NCI-H187 treated with DMSO at 0.1 percent for 48 hours (cell line): ENCODE data around the gene PRM3.

Source experiments
- DNase-seq: peaks from one replicate; lab custom pipeline; 2025; lab: John Stamatoyannopoulos, UW

PRM3 gene

DNA sequence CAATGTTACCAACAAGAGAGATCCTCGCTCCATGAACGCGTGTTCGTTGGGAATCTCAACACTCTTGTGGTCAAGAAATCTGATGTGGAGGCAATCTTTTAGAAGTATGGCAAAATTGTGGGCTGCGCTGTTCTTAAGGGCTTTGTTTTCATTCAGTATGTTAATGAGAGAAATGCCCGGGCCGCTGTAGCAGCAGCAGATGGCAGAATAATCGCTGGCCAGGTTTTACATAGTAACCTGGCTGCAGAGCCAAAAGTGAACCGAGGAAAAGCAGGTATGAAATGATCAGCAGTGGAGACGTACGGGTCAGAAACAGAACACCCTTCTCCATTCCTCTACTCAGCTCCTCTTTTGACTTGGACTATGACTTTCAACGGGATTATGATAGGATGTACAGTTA, 30.8 kb downstream of the PRM3 start:
- DNase-seq, result no peak

DNA sequence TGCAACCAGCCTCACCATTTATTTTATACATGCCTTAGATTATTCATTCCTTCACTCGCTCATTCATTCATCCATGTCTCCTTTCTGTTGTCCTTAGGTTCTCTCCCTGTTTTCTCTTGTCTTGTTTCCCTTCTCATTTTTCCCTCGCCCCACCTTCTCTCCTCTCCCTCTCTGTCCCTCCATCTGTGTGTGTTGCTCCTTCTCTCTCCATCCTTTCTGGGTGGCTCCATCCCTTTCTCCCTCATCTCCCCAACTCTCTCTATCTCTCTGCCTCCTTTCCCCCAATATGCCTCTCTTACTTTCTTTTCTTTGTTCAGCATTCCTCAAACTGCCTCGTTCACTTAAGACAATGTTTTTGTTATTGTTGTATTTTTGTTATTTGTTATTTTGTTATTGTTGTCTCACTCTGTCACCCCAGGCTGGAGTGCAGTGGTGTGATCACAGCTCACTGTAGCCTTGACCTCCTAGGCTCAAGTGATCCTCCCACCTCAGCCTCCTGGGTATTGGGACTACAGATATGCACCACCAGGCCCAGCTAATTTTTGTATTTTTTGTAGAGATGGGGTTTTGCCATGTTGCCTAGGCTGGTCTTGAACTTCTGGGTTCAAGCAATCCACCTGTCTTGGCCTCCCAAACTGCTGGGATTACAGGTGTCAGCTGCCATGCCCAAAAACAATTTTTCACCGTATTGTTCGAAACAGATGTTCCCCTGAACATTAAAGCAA, 31.8 kb downstream of the PRM3 start:
- no peak for DNase-seq

DNA sequence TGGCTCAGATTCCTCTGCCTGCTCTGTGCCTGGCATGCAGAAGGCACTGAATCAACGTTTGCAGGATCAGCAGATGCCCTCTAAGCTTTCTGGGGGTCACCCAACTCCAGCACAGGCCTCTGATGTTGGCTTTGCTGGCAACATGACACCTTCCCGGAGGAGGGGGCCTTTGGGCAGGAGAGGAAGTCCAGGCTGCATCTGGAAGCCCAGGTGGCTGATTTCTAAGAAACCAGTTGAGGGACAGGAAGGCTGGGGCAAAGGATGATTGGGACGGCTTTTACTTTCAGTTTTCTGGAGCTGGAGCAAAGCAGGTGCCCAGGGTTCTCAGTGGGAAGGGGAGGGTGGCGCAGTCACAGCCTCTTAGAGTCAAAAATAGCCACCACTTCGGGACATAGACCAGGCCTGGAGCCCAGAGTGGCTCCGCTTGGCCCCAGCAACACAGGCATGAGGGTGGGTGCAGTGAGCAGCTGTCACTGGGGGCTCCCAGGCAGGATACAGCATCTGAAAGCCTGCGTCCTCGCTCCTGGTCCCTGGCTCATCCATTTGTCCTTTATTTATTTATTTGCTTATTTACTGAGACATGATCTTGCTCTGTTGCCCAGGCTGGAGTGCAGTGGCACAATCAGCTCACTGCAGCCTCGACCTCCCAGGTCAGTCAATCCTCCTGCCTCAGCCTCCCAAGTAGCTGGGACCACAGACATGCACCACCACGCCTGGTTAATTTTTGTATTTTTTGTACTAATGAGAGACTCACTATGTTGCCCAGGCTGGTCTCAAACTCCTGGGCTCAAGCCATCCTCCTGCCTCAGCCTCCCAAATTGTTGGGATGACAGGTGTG, 32.6 kb downstream of the PRM3 start:
- no peak for DNase-seq

DNA sequence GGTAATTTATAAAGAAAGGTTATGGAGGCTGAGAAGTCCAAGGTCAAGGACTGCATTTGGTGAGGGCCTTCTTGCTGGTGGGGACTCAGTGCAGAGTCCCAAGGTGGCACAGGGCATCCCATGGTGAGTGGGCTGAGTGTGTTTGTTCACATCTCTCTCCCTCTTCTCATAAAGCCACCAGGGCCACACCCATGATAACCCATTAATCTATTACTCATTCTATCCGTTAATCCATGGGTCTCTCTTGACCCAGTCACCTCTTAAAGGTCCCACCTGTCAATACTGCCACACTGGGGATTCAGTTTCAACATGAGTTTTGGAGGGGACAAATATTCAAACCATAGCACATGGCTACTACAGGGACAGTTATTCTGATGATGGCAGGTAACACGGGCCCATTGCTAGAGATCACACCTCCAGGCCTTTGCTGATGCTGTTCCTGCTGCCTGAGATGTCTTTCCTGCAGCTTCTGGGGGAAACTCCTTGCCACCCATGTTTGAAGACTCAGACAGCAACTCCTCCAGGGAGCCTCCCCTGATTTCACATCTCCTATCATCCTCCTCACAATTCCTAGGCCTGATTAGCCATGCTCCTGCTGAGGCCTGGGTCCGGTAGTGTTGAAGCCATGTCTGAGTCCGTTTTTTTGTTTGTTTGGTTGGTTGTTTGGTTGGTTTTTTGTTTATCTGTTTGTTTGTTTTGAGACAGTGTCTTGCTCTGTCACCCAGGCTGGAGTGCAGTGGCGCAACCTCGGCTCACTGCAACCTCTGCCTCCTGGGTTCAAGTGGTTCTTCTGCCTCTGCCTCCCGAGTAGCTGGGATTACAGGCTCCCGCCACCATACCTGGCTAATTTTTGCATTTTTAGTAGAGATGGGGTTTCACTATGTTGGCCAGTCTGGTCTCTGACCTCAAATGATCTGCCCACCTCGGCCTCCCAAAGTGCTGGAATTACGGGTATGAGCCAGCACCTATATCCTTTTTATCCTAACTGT, 33.5 kb downstream of the PRM3 start:
- no peak for DNase-seq

DNA sequence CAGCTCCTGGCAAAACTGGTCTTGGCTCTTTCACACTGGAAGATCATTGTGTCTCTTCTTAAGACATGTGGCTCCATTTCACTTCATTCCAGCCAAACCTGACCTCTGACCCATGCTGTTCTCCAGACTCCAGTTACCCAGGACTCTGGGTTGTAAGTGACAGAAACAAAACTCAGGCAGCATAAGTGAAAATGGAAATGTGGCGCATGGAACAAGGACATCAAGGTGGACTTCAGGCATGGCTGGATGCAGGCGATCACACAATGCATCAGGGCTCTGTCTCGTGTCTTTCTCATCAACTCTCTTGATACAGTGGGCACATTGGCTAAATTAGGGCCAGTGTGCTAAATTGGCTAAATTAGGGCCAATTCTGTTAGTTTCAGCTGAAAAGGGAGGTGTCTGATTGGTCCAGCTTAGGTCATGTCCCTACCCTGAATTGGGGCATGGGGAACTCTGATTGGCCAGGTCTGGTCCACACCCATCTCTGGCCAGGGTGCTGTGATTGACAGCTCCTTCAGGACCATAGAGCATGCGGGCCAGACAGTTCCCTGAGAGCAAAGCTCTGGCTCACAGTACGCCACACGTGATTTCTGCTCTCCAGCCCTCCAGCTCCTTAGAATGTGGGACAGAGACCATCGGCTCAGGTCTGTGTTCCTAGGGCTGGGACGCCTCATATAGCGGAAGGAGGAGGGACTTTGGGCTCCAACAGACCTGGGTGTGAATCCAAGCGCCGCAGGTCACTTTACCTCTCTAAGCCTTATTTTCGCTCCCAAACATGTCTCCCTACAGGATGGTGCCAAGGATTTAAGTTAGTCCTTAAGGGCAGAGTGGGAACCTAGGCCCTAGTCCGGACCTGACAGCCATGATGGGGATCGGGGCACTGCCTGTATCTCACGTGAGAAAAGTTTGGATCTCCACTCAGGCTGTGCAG, 34.9 kb downstream of the PRM3 start:
- no peak for DNase-seq

DNA sequence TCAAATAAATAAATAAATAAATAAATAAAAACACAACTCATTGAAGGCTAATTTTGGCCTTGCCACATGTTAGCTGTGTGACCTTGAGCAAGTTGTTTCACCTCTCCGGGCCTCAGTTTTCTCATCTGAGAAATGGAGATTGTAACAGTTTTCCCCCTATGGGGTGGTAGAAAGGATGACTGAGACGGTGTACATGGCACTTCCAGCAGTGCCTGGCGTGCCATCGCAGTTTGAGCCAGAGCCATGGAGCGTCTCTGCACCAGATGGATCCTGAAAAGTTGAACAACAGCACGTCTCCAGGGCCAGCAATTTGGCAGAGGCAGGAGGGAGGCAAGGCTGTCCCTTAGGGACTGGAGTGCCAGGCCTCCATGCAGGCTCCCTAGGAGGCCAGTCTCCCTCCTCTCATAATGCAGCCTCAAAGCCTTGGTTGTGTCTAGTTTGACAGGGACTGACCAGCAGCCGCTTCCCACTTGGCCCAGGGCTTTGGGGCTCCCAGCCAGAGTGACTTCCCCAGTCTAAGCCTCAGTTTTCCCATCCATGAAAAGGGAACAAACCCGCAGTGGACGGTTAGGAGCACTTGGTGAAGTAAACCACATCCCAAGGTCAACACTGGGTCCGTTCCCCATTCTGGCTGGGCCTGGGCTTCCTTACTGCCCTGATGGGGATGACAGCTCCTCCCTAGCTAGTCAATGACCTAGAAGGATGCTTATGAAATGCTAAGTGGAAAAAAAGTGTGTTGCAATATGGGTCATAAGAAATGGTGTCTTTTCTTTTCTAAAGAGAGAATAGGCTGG, 36.8 kb downstream of the PRM3 start:
- DNase-seq, result no peak

DNA sequence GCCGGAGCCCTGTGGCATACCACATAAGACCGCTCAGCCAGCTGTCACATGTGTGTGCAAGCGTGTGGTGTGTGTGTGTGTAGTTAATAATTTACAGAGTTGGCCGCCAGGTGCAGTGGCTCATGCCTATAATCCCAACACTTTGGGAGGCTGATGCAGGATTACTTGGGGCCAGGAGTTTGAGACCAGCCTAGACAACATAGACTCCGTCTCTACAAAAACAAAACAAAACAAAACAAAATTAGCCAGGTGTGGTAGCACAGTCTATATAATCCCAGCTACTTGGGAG, 37.8 kb downstream of the PRM3 start:
- DNase-seq, result no peak

DNA sequence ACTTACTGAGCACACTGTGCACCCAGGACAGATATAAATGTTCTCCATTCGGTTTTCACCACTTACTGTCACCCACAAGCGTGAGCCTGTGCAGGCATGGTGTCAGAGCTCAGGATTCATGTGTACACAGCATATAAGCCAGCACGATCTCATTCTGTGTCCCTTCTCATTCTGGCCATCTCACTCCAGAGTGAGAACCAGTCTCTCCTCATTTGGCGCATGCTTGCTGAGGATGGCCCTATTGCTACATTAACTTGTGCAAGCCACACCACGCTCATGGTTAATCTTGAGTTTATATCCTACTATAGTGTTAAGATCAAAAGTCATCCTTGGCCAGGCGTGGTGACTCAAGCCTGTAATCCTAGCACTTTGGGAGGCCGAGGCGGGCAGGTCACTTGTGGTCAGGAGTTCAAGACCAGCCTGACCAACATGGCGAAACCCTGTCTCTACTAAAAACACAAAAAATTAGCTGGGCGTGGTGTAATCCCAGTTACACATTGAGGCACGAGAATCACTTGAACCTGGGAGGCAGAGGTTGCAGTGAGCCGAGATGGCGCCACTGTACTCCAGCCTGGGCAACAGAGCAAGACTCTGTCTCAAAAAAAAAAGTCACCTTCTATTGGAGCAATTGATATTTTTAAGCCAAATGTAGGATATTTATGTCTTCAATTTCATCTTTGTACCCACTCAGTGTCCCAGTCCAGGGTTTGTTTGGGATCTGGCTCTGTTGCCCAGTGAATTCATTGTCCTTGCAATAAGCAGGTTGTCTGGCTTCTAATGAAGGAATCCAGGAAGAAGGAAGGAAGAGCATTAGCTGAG, 38.3 kb downstream of the PRM3 start:
- DNase-seq, result no peak

DNA sequence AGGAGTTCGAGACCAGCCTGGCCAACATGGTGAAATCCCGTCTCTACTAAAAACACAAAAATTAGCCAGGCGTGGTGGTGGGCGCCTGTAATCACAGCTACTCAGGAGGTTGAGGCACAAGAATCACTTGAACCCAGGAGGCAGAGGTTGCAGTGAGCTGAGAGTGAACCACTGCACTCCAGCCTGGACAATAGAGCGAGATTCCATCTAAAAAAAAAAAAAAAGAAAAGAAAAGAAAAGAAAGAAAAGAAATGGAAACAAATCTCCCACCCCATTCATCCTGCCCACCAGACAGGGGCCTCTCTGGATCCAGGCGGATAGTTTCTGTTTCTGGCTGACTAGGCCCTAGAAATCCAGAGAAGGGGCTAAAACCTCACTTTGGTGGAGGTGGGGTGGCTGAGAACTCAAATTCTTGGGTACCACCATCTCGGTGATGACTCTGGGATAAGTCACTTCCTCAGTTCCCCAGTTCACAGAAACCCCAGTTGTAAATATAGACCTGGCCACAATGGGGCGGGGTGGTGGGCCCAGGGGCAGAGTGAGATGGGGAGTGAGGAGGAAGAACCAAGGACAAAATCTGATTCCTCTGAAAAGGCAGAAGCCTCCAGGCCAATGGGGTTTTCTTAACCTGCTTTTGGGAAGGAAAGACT, 39.6 kb downstream of the PRM3 start:
- DNase-seq, result no peak

DNA sequence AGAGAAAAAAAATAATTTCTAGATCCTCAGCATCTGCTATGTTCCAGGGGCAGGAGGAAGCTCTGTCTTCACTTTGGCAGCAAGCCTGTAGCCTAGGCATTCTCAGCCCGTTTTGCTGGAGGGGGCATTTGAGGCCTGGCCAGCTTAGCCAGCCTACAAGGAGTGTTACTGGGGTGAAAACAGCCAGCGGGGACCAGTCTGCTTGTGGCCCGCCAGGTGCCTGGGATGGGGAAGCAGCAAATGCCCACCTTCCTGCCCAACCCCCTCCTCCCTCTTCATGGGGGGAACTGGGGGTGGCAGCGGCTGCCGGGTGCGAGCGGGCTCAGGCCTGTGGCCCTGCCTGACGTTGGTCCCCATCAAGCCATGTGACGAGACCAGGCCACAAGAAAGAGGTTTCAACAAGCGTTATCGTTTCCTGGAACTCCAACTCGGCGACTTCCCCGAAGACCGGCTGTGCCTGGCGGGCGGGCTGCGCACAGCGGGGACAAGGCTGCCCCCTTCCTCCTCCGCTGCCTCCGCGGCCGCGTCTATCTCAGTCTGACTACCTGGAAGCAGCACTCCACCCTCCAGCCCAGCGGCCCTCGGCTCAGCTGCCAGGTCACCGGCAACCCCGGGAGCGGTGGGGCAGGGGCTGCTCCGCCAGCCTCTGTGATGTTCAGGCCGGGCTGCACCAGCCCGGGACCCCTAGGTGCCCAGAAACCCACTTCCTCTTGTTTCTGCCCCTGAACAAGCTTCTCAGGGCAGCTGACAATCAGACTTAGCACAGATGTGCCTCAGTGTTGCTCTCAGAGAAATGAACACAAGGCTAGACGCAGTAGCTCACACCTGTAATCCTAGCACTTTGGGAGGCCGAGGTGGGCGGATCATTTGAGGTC, 40.3 kb downstream of the PRM3 start:
- no peak for DNase-seq

DNA sequence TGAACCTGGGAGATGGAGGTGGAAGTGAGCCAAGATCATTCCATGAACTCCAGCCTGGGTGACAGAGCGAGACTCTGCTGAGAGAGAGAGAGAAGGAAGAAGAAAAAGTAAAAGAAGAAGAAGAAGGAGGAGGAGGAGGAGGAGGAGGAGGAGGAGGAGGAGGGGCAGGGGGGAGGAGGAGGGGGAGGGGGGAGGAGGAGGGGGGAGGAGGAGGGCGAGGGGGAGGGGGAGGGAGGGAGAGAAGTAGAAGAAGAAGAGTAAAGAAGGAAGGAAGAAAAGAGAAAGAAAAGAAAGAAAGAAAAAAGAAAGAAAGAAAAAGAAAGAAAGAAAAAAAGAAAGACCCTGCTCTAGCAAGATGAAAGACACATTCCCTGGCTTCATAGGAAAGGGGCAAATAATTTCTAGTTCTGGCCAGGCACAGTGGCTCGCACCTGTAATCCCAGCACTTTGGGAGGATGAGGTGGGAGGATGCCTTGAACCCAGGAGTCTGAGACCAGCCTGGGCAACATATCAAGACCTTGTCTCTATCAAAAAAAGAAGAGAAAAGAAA, 41.1 kb downstream of the PRM3 start:
- no peak for DNase-seq

DNA sequence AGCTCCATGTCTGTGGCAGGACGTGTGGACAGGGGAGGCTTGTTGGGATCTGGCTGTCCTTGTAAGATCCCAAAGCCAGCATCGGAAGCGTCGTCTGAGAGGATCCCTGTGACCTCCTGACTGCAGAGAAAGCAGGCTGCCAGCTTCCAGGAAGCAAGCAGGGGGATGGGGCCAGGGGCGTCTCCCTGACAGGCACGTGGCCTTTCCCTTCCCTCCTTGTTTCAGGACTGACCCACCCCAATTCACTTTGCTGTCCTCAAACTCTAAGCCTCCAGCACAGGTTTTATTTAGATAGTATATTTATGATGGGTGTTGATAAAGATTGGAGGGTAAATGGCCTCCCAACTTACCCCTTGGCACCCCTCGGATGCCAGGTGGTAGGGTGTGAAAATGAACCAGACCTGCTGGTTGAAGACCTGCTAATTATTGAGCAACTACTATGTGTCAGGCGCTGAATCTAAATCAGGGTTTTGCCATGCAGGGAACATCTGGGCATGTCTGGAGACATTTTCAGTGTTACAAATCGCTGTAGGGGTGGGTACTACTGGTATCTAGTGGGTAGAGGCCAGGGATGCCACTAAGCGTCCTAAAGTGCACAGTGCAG, 42.0 kb downstream of the PRM3 start:
- no peak for DNase-seq

DNA sequence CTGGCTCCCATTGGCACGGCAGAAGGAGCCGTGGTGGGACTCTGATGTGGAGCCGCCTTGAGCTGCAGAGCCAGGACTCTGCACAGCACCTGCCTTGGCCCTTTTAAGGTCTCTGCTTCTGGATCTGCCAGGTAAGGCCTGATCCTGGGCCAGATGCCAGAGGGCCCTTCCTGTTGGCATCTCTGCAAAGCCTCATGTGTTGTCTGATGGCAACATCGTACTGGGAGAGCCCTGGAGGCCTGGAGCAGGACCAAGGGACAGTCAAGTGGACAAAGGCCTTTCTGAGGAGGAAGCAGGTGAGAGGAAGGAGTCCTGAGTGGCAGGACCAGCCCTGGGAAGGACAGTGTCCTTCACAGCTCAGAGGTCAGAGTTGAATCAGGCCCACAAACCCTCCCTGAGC, 43.5 kb downstream of the PRM3 start:
- DNase-seq, result no peak

DNA sequence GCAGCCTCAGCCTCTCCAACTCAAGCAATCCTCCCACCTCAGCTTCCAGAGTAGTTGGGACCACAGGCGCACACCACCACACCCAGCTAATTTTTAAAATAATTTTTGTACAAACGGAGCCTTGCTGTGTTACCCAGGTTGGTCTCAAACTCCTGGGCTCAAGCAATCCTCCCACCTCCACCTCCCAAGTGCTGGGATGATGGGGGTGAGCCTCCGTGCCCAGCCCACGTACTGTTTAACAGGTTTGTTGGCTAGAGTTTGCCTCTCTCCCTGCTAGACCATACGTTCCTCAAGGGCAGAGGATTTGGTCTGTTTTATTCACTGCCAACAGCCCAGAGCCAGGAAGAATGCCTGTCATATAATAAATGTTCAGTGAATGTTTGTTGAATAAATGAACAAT, 44.0 kb downstream of the PRM3 start:
- DNase-seq, result no peak

DNA sequence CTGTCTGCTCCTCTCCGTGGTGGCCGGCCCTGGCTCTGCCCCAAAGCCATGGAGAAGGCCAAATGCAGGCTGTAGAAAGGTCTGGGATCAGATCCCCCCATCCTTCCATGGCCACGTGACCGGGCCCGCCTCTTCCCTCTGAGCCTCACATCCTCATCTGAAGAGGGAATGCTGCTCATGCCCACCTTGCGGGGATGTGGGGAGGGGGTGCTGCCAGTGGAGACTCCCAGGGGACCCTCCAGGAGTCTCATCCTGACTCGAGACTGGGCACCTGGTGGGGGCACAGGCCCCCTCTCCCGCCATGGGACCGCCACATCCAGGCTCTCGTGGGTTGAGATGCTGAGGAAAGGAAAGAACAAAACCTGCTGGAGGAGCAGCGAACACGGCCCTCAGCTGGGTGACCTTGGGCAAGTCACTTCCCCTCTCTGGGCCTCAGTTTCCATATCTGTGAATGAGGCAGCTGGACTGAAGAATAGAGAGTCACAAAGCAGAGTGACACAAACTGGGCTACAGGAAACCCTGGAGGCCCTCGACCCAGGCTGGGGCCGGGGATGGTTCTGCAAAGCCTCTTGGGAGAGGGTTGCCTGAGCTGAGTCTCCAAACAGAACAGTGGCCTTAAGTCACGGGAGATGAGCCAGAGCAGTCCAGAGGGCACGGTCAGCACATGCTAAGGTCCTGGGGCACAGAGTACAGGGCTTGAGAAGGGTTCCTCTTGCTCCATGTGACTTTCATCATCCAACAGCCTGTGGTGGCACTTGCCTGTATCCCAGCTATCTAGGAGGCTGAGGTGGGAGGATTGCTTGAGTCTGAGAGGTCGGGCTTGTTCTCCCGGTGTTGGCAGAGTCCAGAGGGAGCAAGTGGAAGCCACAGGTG, 47.5 kb downstream of the PRM3 start:
- DNase-seq, result no peak

DNA sequence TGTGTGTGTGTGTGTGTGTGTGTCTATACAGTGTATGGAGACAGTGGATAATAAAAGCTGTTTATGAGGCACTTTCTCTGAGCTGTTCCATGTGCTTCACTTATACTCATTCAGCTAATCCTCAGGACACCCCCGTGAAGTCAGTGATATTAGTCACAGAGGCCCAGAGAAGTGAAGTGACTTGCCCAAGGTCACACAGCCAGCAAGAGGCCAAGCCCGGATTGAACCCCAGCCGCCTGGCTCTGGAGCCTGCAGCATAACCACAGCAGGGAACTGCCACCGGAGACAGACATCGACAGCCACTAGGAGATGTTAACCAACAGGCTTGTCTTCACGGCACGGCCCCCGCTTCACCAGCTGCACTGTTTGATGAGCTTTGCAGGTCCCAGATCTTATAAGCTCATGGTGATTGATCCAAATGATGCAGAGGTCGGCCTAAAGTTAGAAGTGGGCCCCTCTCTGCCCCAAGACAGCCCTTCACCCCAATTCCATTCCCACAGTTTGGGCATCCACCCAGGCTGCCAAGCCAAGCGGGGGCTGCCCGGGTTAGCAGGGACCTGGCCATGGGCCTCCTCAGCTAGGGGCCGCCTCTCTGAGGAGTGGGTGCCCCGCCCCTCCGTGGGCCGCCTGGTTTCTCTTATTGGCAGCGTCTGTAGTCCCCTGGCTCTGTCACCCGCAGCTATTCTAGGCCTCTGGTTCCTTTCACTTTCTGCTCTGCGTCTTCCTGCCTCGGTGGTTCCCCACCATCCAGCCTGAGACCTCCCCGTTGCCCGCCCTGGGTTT, 48.3 kb downstream of the PRM3 start:
- DNase-seq, result no peak
